GM19043 (cell line): ENCODE measurements around the gene SCN3A.

Experiments
- ATAC-seq: cut with Tn5 transposase; IDR thresholded peaks from one replicate; pipeline ENCODE4 v1.9.1; 2021; ENCODE audit warnings: low read depth; ENCODE audit not compliant: unreplicated experiment

The SCN3A gene

DNA sequence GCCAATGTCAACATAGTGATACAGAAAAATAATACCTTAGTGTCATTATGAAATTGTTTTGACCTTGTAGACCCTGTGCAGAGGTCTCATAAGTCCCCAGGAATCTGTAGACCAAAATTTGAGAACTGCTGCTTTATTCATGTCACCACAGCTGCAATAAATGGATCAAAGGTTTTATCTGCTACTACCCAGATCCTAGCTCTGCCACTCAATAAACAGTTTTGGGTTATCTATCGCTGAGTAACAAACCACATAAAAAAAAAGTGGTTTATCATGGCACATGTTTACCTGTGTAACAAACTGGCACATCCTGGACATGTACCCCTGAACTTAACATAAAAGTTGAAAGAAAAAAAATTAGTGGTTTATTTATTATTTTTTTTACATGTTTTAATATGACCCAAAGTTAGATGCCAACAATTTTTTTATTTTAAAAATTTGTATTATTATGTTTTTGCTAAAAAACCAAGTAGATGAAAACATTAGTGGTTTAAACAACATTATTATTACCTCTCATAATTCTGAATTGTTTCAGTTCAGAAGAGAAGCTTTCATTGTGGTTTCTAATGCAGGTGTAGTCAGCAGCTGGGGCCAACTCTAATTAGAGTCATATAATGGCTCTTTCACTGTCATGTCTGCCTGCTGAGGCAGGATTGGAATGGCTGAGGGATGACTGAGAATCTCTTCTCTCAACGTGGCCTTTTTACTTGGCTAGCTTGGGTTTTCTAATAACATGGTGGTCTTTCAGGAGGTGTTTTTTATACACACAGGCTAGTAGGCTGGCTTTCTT lies 145.2 kb downstream of the SCN3A start:
- no peak for ATAC-seq

DNA sequence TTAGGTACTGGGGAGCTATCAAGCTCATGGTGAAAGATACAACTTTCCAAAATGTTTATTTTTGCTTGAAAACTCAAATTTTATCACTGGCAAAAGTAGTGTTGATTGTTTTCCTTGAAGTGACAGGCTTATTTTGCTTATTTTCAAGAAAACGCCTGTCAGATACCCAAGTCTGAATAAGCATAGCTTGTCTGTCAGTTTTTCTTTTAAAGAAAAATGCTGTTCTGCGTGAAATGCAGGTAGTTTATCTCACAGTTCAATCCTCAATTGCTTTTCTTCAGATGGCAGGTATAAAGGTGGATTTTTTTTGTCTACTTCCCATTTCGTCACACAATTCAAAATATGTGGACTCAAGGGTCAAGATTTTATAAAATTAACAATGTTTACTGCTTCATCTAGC lies 145.9 kb downstream of the SCN3A start:
- no peak for ATAC-seq

DNA sequence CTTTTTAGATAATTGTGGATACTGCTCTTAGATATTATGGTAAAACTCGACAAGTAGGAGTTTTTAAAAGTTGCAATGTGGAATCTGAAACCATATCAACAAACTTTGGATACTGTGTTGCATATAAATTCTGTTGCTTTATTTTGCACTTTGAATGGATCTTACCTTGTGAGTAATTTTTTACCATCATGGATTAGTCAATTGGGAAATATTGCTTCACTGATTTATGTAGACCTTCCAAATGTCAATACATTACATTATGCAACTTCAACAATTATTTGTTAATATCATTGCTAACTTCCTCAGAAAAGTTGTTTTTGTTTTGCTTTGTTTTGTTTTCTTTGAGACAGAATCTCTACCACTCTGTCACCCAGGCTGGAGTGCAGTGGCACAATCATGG lies 146.5 kb downstream of the SCN3A start:
- ATAC-seq: no peak

DNA sequence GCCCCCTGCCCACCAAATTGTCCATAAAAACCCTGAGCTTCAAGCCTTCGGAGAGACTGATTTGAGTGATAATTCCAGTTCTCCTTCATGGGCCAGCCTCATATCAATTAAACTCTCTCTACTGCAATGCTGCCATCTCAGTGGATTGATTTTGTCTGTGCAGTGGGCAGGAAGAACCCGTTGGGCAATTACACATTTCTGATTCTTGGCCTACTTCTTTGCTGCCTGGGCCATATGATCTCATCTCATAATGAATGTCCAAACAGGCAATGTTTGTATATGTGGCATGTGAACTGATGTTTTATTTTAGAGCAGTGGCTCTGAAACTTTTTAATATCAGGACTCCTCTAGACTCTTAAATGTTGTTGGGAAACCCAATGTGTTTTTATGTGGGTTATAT lies 147.3 kb downstream of the SCN3A start:
- no peak for ATAC-seq

DNA sequence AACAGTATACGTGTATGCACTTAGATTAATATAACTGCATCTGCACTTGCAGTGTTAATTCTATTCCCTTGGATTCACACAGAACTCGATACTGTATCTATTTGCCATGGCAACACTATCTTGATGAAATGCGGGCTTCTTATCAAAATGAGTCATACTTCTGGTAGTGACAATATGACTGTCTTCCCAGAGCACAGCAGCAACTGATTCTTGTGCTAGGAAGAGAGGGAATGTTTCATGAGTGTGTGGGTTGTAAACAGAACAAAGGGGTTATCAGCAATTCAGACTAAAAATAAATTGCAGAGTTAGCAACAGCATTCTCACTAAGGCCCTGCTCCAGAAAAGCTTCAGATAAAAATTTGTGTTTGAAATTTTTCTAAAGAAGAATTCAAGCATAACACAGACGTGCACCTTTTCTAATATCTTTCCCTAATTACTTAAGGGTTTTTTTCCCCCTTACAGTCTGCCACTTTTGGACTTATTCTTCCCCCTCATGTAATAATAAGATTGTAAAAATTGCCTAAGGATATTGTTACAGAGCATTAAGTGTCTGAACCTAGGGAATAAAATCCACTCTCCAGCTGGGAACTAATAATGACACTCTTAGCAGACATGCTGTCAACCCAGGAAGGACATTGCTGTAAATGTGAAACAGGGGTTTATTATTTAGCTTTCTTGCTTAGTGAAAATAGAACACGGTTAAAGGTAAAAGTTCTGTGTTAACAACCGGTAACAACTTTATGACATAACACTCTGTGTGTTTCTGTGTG lies 148.6 kb downstream of the SCN3A start:
- ATAC-seq: no peak

DNA sequence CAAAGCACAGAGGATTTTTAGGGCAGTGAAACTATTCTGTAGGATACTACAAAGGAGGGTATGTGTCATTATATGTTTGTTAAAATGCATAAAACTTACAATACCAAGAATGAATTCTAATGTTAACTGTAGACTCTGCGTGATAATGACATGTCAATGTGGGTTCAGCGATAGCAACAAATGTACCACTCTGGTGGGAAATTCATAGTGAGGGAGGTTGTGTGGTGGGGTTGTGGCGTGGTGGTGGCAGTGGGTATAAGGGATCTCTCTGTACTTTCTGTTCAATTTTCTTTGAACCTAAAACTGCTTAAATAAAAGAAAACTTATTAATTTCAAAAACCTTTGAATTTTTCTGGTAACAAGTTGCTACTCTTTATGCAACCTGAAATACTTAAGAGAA lies 149.2 kb downstream of the SCN3A start:
- ATAC-seq: no peak

DNA sequence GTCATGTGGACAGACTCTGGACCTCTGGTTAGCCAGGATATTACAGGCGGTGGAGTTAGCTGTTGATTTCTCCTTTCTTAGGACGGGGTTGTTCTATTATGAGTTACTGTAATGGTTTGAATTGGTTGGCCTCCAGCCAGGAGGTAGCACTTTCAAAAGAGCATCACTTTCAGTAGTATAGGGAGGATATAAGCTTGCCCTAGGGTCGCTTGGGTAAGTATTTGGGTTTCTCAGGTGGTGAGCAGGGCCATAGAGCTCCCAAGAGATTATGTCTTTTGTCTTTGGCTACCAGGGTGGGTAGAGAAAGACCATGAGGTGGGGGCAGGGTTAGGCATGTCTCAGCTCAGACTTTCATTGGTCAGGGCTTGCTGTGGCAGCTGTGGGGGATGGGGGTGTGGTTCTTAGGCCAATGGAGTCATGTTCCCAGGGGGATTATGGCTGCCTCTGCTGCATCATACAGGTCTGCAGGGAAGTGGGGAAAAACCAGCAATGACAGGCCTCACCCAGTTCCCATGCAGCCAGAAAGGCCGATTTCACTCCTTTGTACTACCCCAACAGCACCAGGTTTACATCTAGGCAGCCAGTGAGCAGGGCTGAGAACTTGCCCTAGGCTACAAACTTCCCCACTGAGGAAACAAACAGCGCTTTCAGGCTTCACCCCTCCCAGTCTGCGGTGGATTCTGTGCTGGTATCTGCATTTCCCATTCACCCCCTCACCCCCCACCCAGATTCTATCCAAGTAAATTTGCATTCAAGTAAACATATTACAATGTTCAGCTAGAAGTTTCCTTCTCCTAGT lies 159.1 kb downstream of the SCN3A start:
- no peak for ATAC-seq
